ENCODE data around the gene ITGB8.

The ITGB8 gene

DNA sequence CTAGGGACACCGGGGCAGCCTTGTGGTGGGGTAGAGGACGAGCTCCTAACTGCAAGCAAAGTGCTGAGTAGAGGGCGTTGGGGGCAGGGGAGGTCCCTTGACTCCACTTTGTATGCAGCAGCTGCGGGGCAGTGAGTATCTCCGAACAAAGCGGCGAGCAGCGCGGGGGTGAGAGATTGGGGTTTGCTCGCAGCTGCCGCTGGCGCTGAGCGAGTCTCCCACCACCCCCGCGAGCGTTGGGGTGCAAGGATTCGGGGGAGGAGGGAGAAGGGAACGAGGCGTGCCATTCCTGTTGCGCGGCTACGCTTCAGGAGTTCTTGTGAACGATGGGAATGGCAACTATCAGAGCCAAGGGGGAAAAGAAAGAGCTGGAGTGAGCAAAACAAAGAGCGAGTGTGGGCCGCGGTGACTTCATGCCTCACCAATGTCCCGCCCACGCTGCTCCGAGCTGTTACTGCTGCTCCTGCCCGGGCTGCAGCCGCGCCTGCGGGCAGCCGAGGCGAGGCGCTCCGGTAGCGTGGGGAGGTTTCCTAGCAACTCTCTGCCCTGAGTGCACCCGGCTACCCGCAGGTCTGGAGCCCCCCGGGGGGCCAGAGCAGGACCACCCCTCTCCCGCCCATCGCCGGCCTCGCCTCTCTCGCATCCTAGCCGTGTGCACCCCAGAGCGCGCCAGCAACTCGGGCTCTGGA lies at the start of gene ITGB8:
ITGB8 (plus strand) TSS at position 662 of the 689 bp plus-strand sequence. CDS start 907 bp downstream, outside the sequence.
- ATAC-seq = peak; percentile 90
- 0 out of 2 replicates have a peak, but pooled peaks have one; percentile 13 for TF ChIP-seq ISL1 (CRISPR knock-in tag; IDR thresholded peaks at IDR 0.05)
- TF ChIP-seq ZFP3 (CRISPR knock-in tag; IDR thresholded peaks at IDR 0.05) = 0 out of 2 replicates have a peak, but pooled peaks have one; percentile 22
- no peak for TF ChIP-seq SNAI2 (CRISPR knock-in tag; IDR thresholded peaks at IDR 0.05)
- 0 out of 2 replicates have a peak, but pooled peaks have one; percentile 52 for TF ChIP-seq GLIS3 (CRISPR knock-in tag; IDR thresholded peaks at IDR 0.05)

DNA sequence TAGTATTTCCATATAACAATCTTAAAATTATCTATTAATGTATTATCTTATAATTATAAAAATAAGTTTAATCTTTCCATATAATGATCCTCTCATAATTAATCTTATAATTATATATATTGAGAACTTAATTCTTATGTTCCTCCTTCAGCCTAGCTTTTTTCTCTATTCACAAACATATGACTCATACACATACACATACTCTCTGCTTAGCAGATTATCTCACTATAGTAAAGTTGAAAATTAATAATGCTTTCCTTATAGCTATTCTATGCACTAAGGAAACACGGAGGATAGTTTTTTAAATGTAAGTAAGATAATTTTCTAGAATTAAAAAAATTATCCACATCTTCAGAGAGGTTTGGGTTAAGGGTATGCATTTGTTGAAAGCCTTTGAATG lies 47.7 kb upstream of the ITGB8 start:
- ATAC-seq = no peak
- TF ChIP-seq RARB (CRISPR knock-in tag; IDR thresholded peaks at IDR 0.05) = no peak
- TF ChIP-seq ZFP3 (CRISPR knock-in tag; IDR thresholded peaks at IDR 0.05) = no peak
- TF ChIP-seq PPARA (CRISPR knock-in tag; IDR thresholded peaks at IDR 0.05; ENCODE audit: borderline replicate concordance) = no peak
- TF ChIP-seq OSR1 (CRISPR knock-in tag; IDR thresholded peaks at IDR 0.05) = no peak
- no peak for TF ChIP-seq ZNF565 (CRISPR knock-in tag; conservative IDR thresholded peaks at IDR 0.05; ENCODE audit: low read depth)
- TF ChIP-seq ARNTL (CRISPR knock-in tag; IDR thresholded peaks at IDR 0.05; ENCODE audit: borderline replicate concordance, low read depth) = no peak
- TF ChIP-seq, protein P1, sequence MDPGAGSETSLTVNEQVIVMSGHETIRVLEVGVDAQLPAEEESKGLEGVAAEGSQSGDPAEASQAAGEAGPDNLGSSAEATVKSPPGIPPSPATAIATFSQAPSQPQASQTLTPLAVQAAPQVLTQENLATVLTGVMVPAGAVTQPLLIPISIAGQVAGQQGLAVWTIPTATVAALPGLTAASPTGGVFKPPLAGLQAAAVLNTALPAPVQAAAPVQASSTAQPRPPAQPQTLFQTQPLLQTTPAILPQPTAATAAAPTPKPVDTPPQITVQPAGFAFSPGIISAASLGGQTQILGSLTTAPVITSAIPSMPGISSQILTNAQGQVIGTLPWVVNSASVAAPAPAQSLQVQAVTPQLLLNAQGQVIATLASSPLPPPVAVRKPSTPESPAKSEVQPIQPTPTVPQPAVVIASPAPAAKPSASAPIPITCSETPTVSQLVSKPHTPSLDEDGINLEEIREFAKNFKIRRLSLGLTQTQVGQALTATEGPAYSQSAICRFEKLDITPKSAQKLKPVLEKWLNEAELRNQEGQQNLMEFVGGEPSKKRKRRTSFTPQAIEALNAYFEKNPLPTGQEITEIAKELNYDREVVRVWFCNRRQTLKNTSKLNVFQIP (CRISPR knock-in tag; IDR thresholded peaks at IDR 0.05; ENCODE audit: borderline replicate concordance, low read depth) = no peak
- TF ChIP-seq ESRRG (CRISPR knock-in tag; IDR thresholded peaks at IDR 0.05) = no peak
- TF ChIP-seq CSDC2 (CRISPR knock-in tag; IDR thresholded peaks at IDR 0.05) = no peak
- TF ChIP-seq TCF4 (CRISPR knock-in tag; IDR thresholded peaks at IDR 0.05; ENCODE audit: borderline replicate concordance) = no peak
- TF ChIP-seq SNAI2 (CRISPR knock-in tag; IDR thresholded peaks at IDR 0.05) = no peak
- no peak for TF ChIP-seq GLIS3 (CRISPR knock-in tag; IDR thresholded peaks at IDR 0.05)

DNA sequence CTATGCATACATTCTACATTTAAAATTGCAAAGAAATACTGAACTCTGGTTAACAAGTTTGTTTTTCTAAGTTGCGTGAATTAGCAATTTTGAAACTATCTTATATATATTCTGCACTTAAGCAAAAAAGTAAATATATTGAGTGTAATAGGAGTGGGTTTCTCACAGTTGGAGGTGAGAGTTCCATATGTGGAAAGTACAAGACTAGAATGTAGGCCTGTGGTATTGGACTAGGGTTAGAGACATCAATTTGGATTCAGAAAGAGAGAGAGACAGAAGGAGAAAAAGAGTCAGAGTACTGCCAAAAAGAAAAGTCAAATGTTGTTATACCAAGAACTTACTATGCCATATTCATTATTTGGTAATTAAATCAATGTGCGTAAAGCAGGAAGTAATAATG lies 47.3 kb upstream of the ITGB8 start:
- no peak for ATAC-seq
- TF ChIP-seq TOX (CRISPR knock-in tag; IDR thresholded peaks at IDR 0.05; ENCODE audit: borderline replicate concordance) = no peak
- TF ChIP-seq ESRRG (CRISPR knock-in tag; IDR thresholded peaks at IDR 0.05) = no peak
- no peak for TF ChIP-seq CSRNP3 (CRISPR knock-in tag; IDR thresholded peaks at IDR 0.05)
- no peak for TF ChIP-seq ZNF8 (CRISPR knock-in tag; IDR thresholded peaks at IDR 0.05)
- no peak for TF ChIP-seq ZNF70 (CRISPR knock-in tag; IDR thresholded peaks at IDR 0.05)
- TF ChIP-seq TCF4 (CRISPR knock-in tag; IDR thresholded peaks at IDR 0.05; ENCODE audit: borderline replicate concordance) = no peak
- TF ChIP-seq, protein P1 (CRISPR knock-in tag; IDR thresholded peaks at IDR 0.05; ENCODE audit: borderline replicate concordance, low read depth) = no peak

DNA sequence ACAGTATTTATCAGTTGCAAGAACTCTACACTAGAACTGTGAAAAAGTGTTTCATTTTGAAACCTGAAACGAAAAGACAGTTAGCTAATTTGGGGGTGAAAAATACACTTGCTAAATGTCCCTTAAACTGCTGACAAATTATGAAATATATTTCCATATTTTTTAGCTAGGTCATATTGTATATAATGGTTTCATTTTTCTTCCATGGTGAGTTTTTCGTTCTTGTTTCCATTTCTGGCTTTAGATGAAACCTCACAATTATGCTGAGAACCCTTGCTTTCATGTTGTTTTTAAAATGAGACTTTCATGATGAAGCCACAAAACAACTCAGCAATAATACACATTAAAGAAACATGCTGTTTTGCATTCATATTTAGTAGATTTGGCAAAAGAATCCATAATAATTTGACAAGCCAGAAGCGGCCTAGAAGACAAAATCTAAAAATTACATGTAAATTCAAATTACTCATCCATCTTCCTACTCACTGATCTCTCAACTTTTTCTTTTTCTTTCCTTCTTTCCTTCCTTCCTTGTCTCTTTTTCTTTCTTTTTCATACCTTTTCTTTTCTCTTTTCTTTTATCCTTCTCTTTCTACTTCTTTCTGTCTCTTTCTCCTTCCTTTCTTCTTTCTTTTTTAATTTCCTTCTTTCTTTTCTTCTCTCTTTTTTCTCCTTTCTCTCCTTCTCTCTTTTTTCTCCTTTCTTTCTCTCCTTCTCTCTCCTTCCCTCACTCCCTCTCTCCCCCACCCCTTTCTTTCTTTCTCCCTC lies 46.5 kb upstream of the ITGB8 start:
- no peak for ATAC-seq
- no peak for TF ChIP-seq BACH2 (CRISPR knock-in tag; IDR thresholded peaks at IDR 0.05; ENCODE audit: borderline replicate concordance)
- TF ChIP-seq, protein P1 (CRISPR knock-in tag; IDR thresholded peaks at IDR 0.05; ENCODE audit: borderline replicate concordance, low read depth) = no peak
- TF ChIP-seq ISL1 (CRISPR knock-in tag; IDR thresholded peaks at IDR 0.05) = no peak
- TF ChIP-seq CSRNP3 (CRISPR knock-in tag; IDR thresholded peaks at IDR 0.05) = no peak
- TF ChIP-seq PPARA (CRISPR knock-in tag; IDR thresholded peaks at IDR 0.05; ENCODE audit: borderline replicate concordance) = no peak
- no peak for TF ChIP-seq TSHZ2 (CRISPR knock-in tag; IDR thresholded peaks at IDR 0.05)
- TF ChIP-seq ESRRG (CRISPR knock-in tag; IDR thresholded peaks at IDR 0.05) = no peak
- no peak for TF ChIP-seq OSR1 (CRISPR knock-in tag; IDR thresholded peaks at IDR 0.05)
- TF ChIP-seq, protein P2, sequence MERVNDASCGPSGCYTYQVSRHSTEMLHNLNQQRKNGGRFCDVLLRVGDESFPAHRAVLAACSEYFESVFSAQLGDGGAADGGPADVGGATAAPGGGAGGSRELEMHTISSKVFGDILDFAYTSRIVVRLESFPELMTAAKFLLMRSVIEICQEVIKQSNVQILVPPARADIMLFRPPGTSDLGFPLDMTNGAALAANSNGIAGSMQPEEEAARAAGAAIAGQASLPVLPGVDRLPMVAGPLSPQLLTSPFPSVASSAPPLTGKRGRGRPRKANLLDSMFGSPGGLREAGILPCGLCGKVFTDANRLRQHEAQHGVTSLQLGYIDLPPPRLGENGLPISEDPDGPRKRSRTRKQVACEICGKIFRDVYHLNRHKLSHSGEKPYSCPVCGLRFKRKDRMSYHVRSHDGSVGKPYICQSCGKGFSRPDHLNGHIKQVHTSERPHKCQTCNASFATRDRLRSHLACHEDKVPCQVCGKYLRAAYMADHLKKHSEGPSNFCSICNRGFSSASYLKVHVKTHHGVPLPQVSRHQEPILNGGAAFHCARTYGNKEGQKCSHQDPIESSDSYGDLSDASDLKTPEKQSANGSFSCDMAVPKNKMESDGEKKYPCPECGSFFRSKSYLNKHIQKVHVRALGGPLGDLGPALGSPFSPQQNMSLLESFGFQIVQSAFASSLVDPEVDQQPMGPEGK (CRISPR knock-in tag; IDR thresholded peaks at IDR 0.05; ENCODE audit: borderline replicate concordance) = no peak
- TF ChIP-seq RARB (CRISPR knock-in tag; IDR thresholded peaks at IDR 0.05) = no peak
- TF ChIP-seq ZFP3 (CRISPR knock-in tag; IDR thresholded peaks at IDR 0.05) = no peak
